Measurements from ENCODE around the gene TRAK1. TPM values are rescaled to one million over a fixed set of nuclear protein-coding genes. Genes with fewer than 3 reads are reported as not detected.

The TRAK1 gene
- polyA plus RNA-seq, 1 donor (not counting 4 experiments of a cell fraction or from before 2014, with no cell fraction given) = 58.2 TPM

DNA sequence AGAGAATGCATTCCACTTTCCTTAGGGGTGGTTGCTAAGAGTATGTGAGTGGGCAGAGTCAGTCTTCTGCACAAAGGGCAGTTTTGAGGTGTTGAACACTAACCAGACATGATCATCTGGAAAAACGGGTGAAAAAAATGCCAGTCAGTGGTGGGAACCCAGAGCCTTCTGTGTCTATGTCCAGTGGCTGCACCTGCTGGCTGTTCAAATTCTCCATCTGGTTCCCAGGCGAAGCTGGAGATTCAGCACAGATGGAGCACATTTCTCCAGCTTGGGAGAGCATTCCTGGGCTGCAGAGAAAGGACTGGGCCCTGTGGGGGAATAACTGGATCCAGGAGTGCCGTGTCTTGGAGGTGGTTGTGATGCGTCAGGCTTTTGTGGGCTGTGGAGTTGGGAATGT is 74.1 kb downstream of the TRAK1 start:
- peaks cover 0 to 9% of the 10 kb centered on the region in 2 experiments for H3K36me3 ChIP-seq (ENCODE audit: control insufficient read depth in 2 of 2, extremely low read depth in 1 of 2, insufficient read depth in 2 of 2, low read length in 2 of 2)
- H3K4me3 ChIP-seq (ENCODE audit: control insufficient read depth in 2 of 3, extremely low read depth in 1 of 3, insufficient read depth in 2 of 3, low read depth in 1 of 3, low read length in 3 of 3) = no peak overlapping the region
- DNase-seq (ENCODE audit: low read depth, low spot score) (no peak), FAIRE-seq (no peak)
- H2AFZ ChIP-seq (ENCODE audit: control insufficient read depth, low read length) = no peak overlapping the region
- no peaks in the 10 kb centered on the region for H3K27me3 ChIP-seq (ENCODE audit: control insufficient read depth, extremely low read depth, insufficient read depth, low read length)
- no peak for TF ChIP-seq EZH2 (IDR thresholded peaks at IDR 0.05; ENCODE audit: low read length)
- TF ChIP-seq, protein P1, sequence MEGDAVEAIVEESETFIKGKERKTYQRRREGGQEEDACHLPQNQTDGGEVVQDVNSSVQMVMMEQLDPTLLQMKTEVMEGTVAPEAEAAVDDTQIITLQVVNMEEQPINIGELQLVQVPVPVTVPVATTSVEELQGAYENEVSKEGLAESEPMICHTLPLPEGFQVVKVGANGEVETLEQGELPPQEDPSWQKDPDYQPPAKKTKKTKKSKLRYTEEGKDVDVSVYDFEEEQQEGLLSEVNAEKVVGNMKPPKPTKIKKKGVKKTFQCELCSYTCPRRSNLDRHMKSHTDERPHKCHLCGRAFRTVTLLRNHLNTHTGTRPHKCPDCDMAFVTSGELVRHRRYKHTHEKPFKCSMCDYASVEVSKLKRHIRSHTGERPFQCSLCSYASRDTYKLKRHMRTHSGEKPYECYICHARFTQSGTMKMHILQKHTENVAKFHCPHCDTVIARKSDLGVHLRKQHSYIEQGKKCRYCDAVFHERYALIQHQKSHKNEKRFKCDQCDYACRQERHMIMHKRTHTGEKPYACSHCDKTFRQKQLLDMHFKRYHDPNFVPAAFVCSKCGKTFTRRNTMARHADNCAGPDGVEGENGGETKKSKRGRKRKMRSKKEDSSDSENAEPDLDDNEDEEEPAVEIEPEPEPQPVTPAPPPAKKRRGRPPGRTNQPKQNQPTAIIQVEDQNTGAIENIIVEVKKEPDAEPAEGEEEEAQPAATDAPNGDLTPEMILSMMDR (optimal IDR thresholded peaks at IDR 0.05 in 1 of 3, IDR thresholded peaks at IDR 0.05 in 1 of 3, conservative IDR thresholded peaks at IDR 0.05 in 1 of 3; ENCODE audit: extremely low read depth in 1 of 3, insufficient read depth in 2 of 3, low read length in 3 of 3) = no peak
- no peak overlapping the region for H3K9ac ChIP-seq (ENCODE audit: control insufficient read depth, extremely low read depth, insufficient read depth, low read length)
- dilution Hi-C loops (cut with MboI; ENCODE audit: extremely low pct_ligation_motif_present, low sequenced_read_pairs) = no loop called here
- H3K4me2 ChIP-seq (ENCODE audit: control insufficient read depth, extremely low read depth, insufficient read depth, low read depth, low read length) = no peak overlapping the region
- peaks cover 11% of the 10 kb centered on the region for H3K4me1 ChIP-seq (ENCODE audit: control insufficient read depth, extremely low read depth, insufficient read depth, low read length)
- peaks cover 12% of the 10 kb centered on the region for H3K9me1 ChIP-seq (ENCODE audit: control insufficient read depth, extremely low read depth, insufficient read depth, low read length)
- H4K20me1 ChIP-seq (ENCODE audit: control insufficient read depth, extremely low read depth, insufficient read depth, low read length) = peaks cover 8% of the 10 kb centered on the region
- H3K9me3 ChIP-seq (ENCODE audit: control insufficient read depth, low read depth, low read length) = no peaks in the 10 kb centered on the region
- peaks cover 88% of the 10 kb centered on the region for H3K79me2 ChIP-seq (ENCODE audit: control insufficient read depth, insufficient read depth, low read length)
- no peak overlapping the region for H3K27ac ChIP-seq (ENCODE audit: control insufficient read depth, insufficient read depth, low read length)

DNA sequence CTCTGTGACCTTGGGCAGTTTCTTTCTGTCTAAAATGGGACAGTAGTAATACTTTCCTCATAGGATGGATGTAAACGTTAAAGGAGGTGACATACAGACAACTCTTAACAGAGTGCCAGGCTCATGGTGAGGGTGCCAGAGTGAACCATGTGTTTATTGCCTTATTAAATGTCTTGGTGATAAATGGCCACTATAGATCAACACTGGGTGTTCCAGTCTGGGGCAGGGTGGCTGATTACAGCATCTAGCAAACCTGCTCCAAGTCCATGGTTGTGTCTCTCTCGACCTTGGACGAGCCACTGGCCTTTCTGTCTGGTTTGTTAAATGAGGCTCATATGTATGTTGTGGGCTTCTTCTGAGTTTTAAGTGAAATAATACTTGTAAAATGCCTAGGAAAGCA is 75.1 kb downstream of the TRAK1 start:
- Histone ChIP-seq H3K9me3 (ENCODE audit: control insufficient read depth, low read depth, low read length) (no peaks in the 10 kb centered on the region), H3K9me1 (ENCODE audit: control insufficient read depth, extremely low read depth, insufficient read depth, low read length) (peaks cover 12% of the 10 kb centered on the region), H3K4me2 (ENCODE audit: control insufficient read depth, extremely low read depth, insufficient read depth, low read depth, low read length) (no peak overlapping the region), H3K79me2 (ENCODE audit: control insufficient read depth, insufficient read depth, low read length) (peaks cover 85% of the 10 kb centered on the region), H2AFZ (ENCODE audit: control insufficient read depth, low read length) (no peak overlapping the region), H3K4me1 (ENCODE audit: control insufficient read depth, extremely low read depth, insufficient read depth, low read length) (peaks cover under 1% of the 10 kb centered on the region), H3K27ac (ENCODE audit: control insufficient read depth, insufficient read depth, low read length) (no peak overlapping the region), H3K36me3 (ENCODE audit: control insufficient read depth in 2 of 2, extremely low read depth in 1 of 2, insufficient read depth in 2 of 2, low read length in 2 of 2) (peaks cover 0 to 9% of the 10 kb centered on the region in 2 experiments), H3K4me3 (ENCODE audit: control insufficient read depth in 2 of 3, extremely low read depth in 1 of 3, insufficient read depth in 2 of 3, low read depth in 1 of 3, low read length in 3 of 3) (no peak overlapping the region), H4K20me1 (ENCODE audit: control insufficient read depth, extremely low read depth, insufficient read depth, low read length) (peaks cover 8% of the 10 kb centered on the region), H3K27me3 (ENCODE audit: control insufficient read depth, extremely low read depth, insufficient read depth, low read length) (no peaks in the 10 kb centered on the region), H3K9ac (ENCODE audit: control insufficient read depth, extremely low read depth, insufficient read depth, low read length) (no peak overlapping the region)
- dilution Hi-C loops (cut with MboI; ENCODE audit: extremely low pct_ligation_motif_present, low sequenced_read_pairs) = no loop called here
- DNase-seq (ENCODE audit: low read depth, low spot score) (no peak), FAIRE-seq (no peak)
- TF ChIP-seq, protein P1 (optimal IDR thresholded peaks at IDR 0.05 in 1 of 3, IDR thresholded peaks at IDR 0.05 in 1 of 3, conservative IDR thresholded peaks at IDR 0.05 in 1 of 3; ENCODE audit: extremely low read depth in 1 of 3, insufficient read depth in 2 of 3, low read length in 3 of 3) = no peak
- TF ChIP-seq EZH2 (IDR thresholded peaks at IDR 0.05; ENCODE audit: low read length) = no peak
